ENCODE data around the gene KCNJ13. TPM values are rescaled to one million over a fixed set of nuclear protein-coding genes. Genes with fewer than 3 reads are reported as not detected.

Gene KCNJ13
- total RNA-seq, 2 donors from 2014 or later = not detected

DNA sequence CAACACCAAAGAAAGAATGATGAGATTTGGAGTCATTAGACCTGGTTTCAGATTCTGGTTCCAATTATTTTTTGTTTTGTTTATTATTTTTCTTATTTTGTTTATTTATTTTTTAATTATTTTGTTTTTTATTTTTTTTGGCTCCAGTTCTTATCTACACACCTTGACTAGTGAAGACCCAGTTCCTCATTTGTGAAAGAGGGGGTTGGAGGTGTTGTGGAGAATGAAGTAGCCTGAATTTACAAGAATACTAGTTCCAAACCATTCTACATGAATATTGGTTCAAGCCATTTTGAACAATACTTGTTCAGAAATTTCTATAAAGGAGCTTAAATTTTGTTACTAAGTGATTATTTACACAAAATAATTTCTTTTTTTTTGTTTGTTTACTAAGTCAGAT is 6.9 kb upstream of the KCNJ13 start:
- intact Hi-C loops (cut with DNase I) = no loop called here
- H3K4me3 ChIP-seq = no peak overlapping the region
- peaks cover 0 to 4% of the 10 kb centered on the region in 2 donors for H3K36me3 ChIP-seq (replicated peaks in 1 of 2; ENCODE audit: insufficient read depth in 1 of 2, low read depth in 2 of 2)
- H3K4me1 ChIP-seq = peaks cover 23% of the 10 kb centered on the region
- DNase-seq = no peak
- H3K27me3 ChIP-seq = no peaks in the 10 kb centered on the region
- TF ChIP-seq POLR2A (IDR thresholded peaks at IDR 0.05) = no peak
- TF ChIP-seq, protein P1, sequence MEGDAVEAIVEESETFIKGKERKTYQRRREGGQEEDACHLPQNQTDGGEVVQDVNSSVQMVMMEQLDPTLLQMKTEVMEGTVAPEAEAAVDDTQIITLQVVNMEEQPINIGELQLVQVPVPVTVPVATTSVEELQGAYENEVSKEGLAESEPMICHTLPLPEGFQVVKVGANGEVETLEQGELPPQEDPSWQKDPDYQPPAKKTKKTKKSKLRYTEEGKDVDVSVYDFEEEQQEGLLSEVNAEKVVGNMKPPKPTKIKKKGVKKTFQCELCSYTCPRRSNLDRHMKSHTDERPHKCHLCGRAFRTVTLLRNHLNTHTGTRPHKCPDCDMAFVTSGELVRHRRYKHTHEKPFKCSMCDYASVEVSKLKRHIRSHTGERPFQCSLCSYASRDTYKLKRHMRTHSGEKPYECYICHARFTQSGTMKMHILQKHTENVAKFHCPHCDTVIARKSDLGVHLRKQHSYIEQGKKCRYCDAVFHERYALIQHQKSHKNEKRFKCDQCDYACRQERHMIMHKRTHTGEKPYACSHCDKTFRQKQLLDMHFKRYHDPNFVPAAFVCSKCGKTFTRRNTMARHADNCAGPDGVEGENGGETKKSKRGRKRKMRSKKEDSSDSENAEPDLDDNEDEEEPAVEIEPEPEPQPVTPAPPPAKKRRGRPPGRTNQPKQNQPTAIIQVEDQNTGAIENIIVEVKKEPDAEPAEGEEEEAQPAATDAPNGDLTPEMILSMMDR (IDR thresholded peaks at IDR 0.05) = no peak
- no peak overlapping the region for H3K27ac ChIP-seq
- ATAC-seq = no peak
- H3K9me3 ChIP-seq = no peaks in the 10 kb centered on the region

DNA sequence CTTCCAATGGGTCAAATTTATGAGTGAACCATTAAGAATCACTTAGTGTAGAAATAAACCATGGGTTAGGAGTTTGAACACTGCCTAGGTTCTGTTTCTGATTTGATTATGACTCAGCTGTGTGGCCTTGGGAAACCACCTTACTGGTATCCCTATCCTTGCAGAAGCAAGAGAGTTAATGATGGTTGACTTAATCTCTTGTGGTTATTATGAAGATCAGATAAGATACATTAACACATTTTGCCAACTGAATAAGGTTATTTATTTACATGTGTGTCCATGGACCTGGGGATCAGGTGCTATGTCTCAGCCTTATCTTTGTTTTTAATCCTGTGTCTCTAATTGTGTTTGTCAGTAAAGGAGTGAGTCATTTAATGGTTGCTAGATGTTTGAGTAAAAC is 5.4 kb upstream of the KCNJ13 start:
- no peak overlapping the region for H3K4me3 ChIP-seq
- no peaks in the 10 kb centered on the region for H3K27me3 ChIP-seq
- TF ChIP-seq, protein P1 (IDR thresholded peaks at IDR 0.05) = no peak
- no peak for TF ChIP-seq POLR2A (IDR thresholded peaks at IDR 0.05)
- H3K36me3 ChIP-seq (replicated peaks in 1 of 2; ENCODE audit: insufficient read depth in 1 of 2, low read depth in 2 of 2) = no peaks in the 10 kb centered on the region
- H3K27ac ChIP-seq = peak overlapping the region in 2 of 4 donors; percentile 22 to 29
- peak in 3 of 4 donors; percentile 8 to 34 (median 15) for DNase-seq
- no peaks in the 10 kb centered on the region for H3K9me3 ChIP-seq
- intact Hi-C loops (cut with DNase I) = no loop called here
- H3K4me1 ChIP-seq = peaks cover 23% of the 10 kb centered on the region
- ATAC-seq = peak; percentile 69

DNA sequence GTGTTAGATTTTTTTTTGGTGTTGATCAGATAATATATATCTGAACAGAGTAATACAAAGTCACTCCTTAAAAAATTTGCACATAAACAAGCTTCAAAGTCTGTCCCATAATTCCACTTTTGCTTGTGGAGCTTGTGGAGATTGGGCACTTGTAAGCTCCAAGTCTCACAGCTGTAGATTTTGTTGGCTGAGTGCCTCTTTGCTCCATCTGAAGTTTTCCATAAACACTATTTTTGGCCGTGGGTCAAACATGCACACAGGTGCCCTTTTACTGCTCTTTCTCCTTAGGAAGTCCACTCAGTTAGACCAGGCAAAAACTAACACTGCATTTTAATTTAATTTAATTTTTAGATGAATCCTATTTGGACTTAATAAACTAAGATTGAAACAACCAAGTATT is 3.6 kb upstream of the KCNJ13 start:
- WGBS, 2 donors = 19 to 21% methylated on average over 1 of the region's 1 CpG

DNA sequence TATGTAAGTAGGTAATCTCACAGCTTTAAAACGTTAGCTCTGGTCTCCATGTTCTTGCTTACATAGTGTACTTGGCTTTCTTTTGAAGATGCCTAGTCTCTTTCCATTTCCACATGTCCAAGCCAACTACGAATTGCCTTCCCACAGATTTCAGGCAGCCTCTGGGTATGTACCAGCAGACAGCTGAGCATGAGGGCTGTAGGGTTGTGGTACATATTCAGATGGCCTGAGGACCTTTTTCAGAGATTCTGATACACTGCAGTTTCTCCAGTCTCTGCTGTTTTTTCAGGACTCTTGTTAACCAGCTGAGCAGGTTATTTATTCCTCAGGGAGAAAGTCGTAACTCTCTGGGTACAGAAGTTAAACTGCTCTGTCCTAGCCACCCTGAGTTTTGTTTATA is 3.1 kb upstream of the KCNJ13 start:
- Histone ChIP-seq H3K4me3 (no peak overlapping the region), H3K36me3 (replicated peaks in 1 of 2; ENCODE audit: insufficient read depth in 1 of 2, low read depth in 2 of 2) (no peaks in the 10 kb centered on the region), H3K27ac (peak overlapping the region in 2 of 4 donors; percentile 18 to 19), H3K9me3 (no peaks in the 10 kb centered on the region), H3K4me1 (peaks cover 25% of the 10 kb centered on the region), H3K27me3 (no peaks in the 10 kb centered on the region)
- WGBS, 2 donors = 33 to 41% methylated on average over 3 of the region's 3 CpGs
- TF ChIP-seq, protein P1 (IDR thresholded peaks at IDR 0.05) = no peak
- no peak for TF ChIP-seq POLR2A (IDR thresholded peaks at IDR 0.05)
- DNase-seq (no peak), ATAC-seq (no peak)
- intact Hi-C loops (cut with DNase I) = no loop called here

More for the DNA sequence above, 3.6 kb upstream of the KCNJ13 start:
- peak; percentile 30 to 73 (median 72) for DNase-seq
- TF ChIP-seq, protein P1 (IDR thresholded peaks at IDR 0.05) = no peak
- no peak for TF ChIP-seq POLR2A (IDR thresholded peaks at IDR 0.05)
- Histone ChIP-seq H3K27me3 (no peaks in the 10 kb centered on the region), H3K4me3 (no peak overlapping the region), H3K9me3 (no peaks in the 10 kb centered on the region), H3K27ac (peak overlapping the region in 2 of 4 donors; percentile 18 to 19), H3K36me3 (replicated peaks in 1 of 2; ENCODE audit: insufficient read depth in 1 of 2, low read depth in 2 of 2) (no peaks in the 10 kb centered on the region), H3K4me1 (peaks cover 26% of the 10 kb centered on the region)
- ATAC-seq = no peak
- intact Hi-C loops (cut with DNase I) = no loop called here

DNA sequence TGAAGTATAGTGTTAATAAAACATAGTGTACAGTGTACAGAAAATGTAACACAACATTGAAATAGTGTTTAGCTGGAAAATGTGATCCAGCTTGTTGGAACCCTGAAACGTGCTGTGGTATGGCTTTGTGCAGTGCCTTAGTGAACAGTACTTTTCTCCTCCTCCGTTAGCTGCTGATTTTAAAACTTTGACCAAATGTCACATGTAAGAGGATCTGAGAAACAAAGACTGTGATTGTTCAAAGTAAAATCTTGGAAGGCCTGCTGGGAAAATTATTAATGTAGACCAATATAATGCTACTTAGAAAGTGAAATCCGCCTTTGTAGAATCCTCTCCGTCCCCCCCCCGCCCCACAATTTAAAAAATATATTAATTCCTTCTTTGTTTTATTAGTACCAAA is 911 bp upstream of the KCNJ13 start:
- Histone ChIP-seq H3K27ac (no peak overlapping the region), H3K27me3 (no peaks in the 10 kb centered on the region), H3K36me3 (replicated peaks in 1 of 2; ENCODE audit: insufficient read depth in 1 of 2, low read depth in 2 of 2) (no peaks in the 10 kb centered on the region), H3K4me3 (no peak overlapping the region), H3K9me3 (no peaks in the 10 kb centered on the region), H3K4me1 (peaks cover 25% of the 10 kb centered on the region)
- WGBS, 2 donors = 66 to 69% methylated on average over 5 of the region's 5 CpGs
- intact Hi-C loops (cut with DNase I) = no loop called here
- ATAC-seq = no peak
- no peak for DNase-seq
- TF ChIP-seq POLR2A (IDR thresholded peaks at IDR 0.05) = no peak
- TF ChIP-seq, protein P1 (IDR thresholded peaks at IDR 0.05) = no peak

Data from body of pancreas (tissue), 4 donors.